Cardiac muscle cell (in vitro differentiated cells and primary cell): ENCODE results near the gene RHOT2. TPM values are rescaled to one million over a fixed set of nuclear protein-coding genes. Genes with fewer than 3 reads are reported as not detected.

ENCODE experiments used
- DNase-seq, 2 donors: peaks; one replicate each; pipeline versions ENCODE4 v3.0.0 to v3.0.0-alpha.2; 2010 to 2017; ENCODE audit warnings: low read depth in 1 of 2, low spot score in 1 of 2
- H3K27ac ChIP-seq: fragments of 200-600 bp; sonication (generic); 2 replicates; pipeline ENCODE4 v1.5.1; 2016
- H3K27me3 ChIP-seq: fragments of 200-600 bp; sonication (generic); 2 replicates; pipeline ENCODE4 v1.6.0; 2016; ENCODE audit warnings: control low read depth
- H3K36me3 ChIP-seq: fragments of 200-600 bp; sonication (generic); 2 replicates; pipeline ENCODE4 v1.5.1; 2016; ENCODE audit warnings: control low read depth
- H3K4me1 ChIP-seq: fragments of 200-600 bp; sonication (generic); 2 replicates; pipeline ENCODE4 v1.8.1; 2017; ENCODE audit warnings: low read depth, mild to moderate bottlenecking, mixed run types
- H3K4me3 ChIP-seq: fragments of 200-600 bp; sonication (generic); 2 replicates; pipeline ENCODE4 v1.5.1; 2016; ENCODE audit warnings: mild to moderate bottlenecking
- H3K9me3 ChIP-seq: fragments of 200-600 bp; sonication (generic); 2 replicates; pipeline ENCODE4 v1.5.1; 2017; ENCODE audit warnings: low read depth, mild to moderate bottlenecking, control low read depth
- CTCF ChIP-seq: IDR thresholded peaks from 2 replicates; pipeline ENCODE4 v1.5.1; 2012; ENCODE audit warnings: low read depth, mild to moderate bottlenecking, low read length
- polyA plus RNA-seq: library from polyadenylated mRNA; unstranded; fragments of >200 nt; fragmentation: Nextera tagmentation; extraction: Ambion mirVana; gene quantifications from 2 replicates; pipeline ENCODE4 v1.2.1, GENCODE V29; 2016
- total RNA-seq: library from RNA; depleted of rRNA; stranded (reverse); fragments of >200 nt; gene quantifications from 2 replicates; pipeline ENCODE4 v1.2.3, GENCODE V29; 2016

Gene RHOT2
- total and polyA plus RNA-seq, 2 experiments from 2014 or later = 294 to 305 TPM

- Histone ChIP-seq H3K27ac (peak overlapping the region; percentile 90), H3K4me3 (peak overlapping the region; percentile 85), H3K9me3 (no peaks in the 10 kb centered on the region), H3K27me3 (no peaks in the 10 kb centered on the region), H3K4me1 (peaks cover 21% of the 10 kb centered on the region), H3K36me3 (no peaks in the 10 kb centered on the region)
- peak; percentile 24 for TF ChIP-seq CTCF
- DNase-seq = peak; percentile 78 to 82
Observed at GRCh38 chr16:720447-720989, 52.6 kb downstream of the RHOT2 start.

- peaks cover 21% of the 10 kb centered on the region for H3K4me1 ChIP-seq
- TF ChIP-seq CTCF = no peak
Observed at GRCh38 chr16:720990-721764, 53.2 kb downstream of the RHOT2 start, which contains the start of gene ANTKMT. Gene ANTKMT (plus strand): TSS chr16:721146. CDS start chr16:721275, 129 bp downstream.

GRCh38 chr16:721765-722540, 54.0 kb downstream of the RHOT2 start:
- Histone ChIP-seq H3K27me3 (no peaks in the 10 kb centered on the region), H3K36me3 (no peaks in the 10 kb centered on the region), H3K4me1 (peaks cover 16% of the 10 kb centered on the region), H3K4me3 (peak overlapping the region; percentile 85), H3K9me3 (no peaks in the 10 kb centered on the region), H3K27ac (peak overlapping the region; percentile 90)
- no peak for DNase-seq
- no peak for TF ChIP-seq CTCF

More at GRCh38 chr16:720990-721764, 53.2 kb downstream of the RHOT2 start, which contains the start of gene ANTKMT:
- DNase-seq = peak; percentile 79 to 95
- Histone ChIP-seq H3K27me3 (no peaks in the 10 kb centered on the region), H3K9me3 (no peaks in the 10 kb centered on the region), H3K27ac (peak within 1 kb of the TSS; percentile 90), H3K36me3 (no peaks in the 10 kb centered on the region), H3K4me3 (peak within 1 kb of the TSS; percentile 85)

GRCh38 chr16:722835-723633, 55.1 kb downstream of the RHOT2 start:
- Histone ChIP-seq H3K9me3 (no peaks in the 10 kb centered on the region), H3K27ac (no peak overlapping the region), H3K27me3 (no peaks in the 10 kb centered on the region), H3K36me3 (no peaks in the 10 kb centered on the region), H3K4me1 (peaks cover 16% of the 10 kb centered on the region), H3K4me3 (no peak overlapping the region)
- no peak for DNase-seq
- TF ChIP-seq CTCF = no peak

- peaks cover 16% of the 10 kb centered on the region for H3K4me1 ChIP-seq
Observed at GRCh38 chr16:723695-724094, 55.8 kb downstream of the RHOT2 start.

More at GRCh38 chr16:723695-724094, 55.8 kb downstream of the RHOT2 start:
- H3K9me3 ChIP-seq = no peaks in the 10 kb centered on the region
- no peak overlapping the region for H3K27ac ChIP-seq
- no peak for TF ChIP-seq CTCF
- no peak overlapping the region for H3K4me3 ChIP-seq
- no peaks in the 10 kb centered on the region for H3K36me3 ChIP-seq
- H3K27me3 ChIP-seq = no peaks in the 10 kb centered on the region
- no peak for DNase-seq
